A549 treated with AZD2906 at 1 μM for 4 hours (cell line): ENCODE measurements around the gene MTRF1. TPM values are rescaled to one million over a fixed set of nuclear protein-coding genes. Genes with fewer than 3 reads are reported as not detected.

Experiments used
- total RNA-seq: library from RNA; stranded (reverse); fragments of 200-300 nt; extraction: Qiagen RNA extraction; gene quantifications from 5 replicates; pipeline ENCODE4 v1.2.3, GENCODE V29; 2022

Gene MTRF1
- total RNA-seq, result 4.2 to 5.3 TPM (median 5.1 TPM) in 5 replicates

GRCh38 chr13:41263261-41263971 lies at the start of gene MTRF1:
TSS of gene MTRF1 (minus strand) at chr13:41263576. CDS start at chr13:41260907, 2,669 bp downstream.

GRCh38 chr13:41310963-41311405 lies 47.6 kb upstream of the MTRF1 start, which contains the start of gene NAA16:
TSS of gene NAA16 (plus strand) at chr13:41311267. CDS start at chr13:41311529, 262 bp downstream.

GRCh38 chr13:41193919-41194824 lies 69.2 kb downstream of the MTRF1 start, which contains the start of gene KBTBD7:
TSS of gene KBTBD7 (minus strand) at chr13:41194569. CDS start at chr13:41194257, 312 bp downstream.

Other genes with a start within 250 kb of the MTRF1 start
- gene ELF1, start 244.3 kb downstream of the MTRF1 start, total RNA-seq, result 37.8 to 45.2 TPM (median 39.9 TPM) in 5 replicates
- gene WBP4, start 202.1 kb downstream of the MTRF1 start, total RNA-seq, result 8.0 to 10.6 TPM (median 8.4 TPM) in 5 replicates
- 4.4 to 5.6 TPM (median 5.0 TPM) in 5 replicates for gene KBTBD6, start 130.8 kb downstream of the MTRF1 start, total RNA-seq
- 2.1 to 2.8 TPM (median 2.5 TPM) in 5 replicates for gene KBTBD7, start 69.0 kb downstream of the MTRF1 start, total RNA-seq
- gene NAA16, start 47.7 kb upstream of the MTRF1 start, total RNA-seq, result 6.6 to 7.9 TPM (median 6.9 TPM) in 5 replicates
- gene RGCC, start 194.0 kb upstream of the MTRF1 start, total RNA-seq, result 9.3 to 18.3 TPM (median 14.3 TPM) in 5 replicates